Keratinocyte (primary cell): ENCODE results near the gene EPHB4. TPM values are rescaled to one million over a fixed set of nuclear protein-coding genes. Genes with fewer than 3 reads are reported as not detected.

ENCODE experiments used
- DNase-seq: peaks from one replicate; pipeline ENCODE4 v3.0.0-alpha.2; 2011; ENCODE audit warnings: low read depth, missing footprints, low spot score
- FAIRE-seq: peaks from 2 replicates; lab custom pipeline; 2011; peaks lifted over from hg19 to GRCh38; lab: Jason Lieb, UNC
- H2AFZ ChIP-seq: 2 replicates; pipeline ENCODE4 v1.6.0; 2012; ENCODE audit warnings: low read length, control low read depth, inconsistent platforms; ENCODE audit not compliant: control insufficient read depth
- H3K27ac ChIP-seq: 2 replicates; pipeline ENCODE4 v1.5.1; 2011; ENCODE audit warnings: low read length; ENCODE audit not compliant: control insufficient read depth, insufficient read depth
- H3K27me3 ChIP-seq: 3 replicates; pipeline ENCODE4 v1.6.0; 2011; ENCODE audit warnings: low read length; ENCODE audit not compliant: control insufficient read depth, insufficient read depth; ENCODE audit errors: extremely low read depth
- H3K36me3 ChIP-seq, 2 experiments: 2 replicates in 1 of 2; 3 replicates in 1 of 2; pipeline ENCODE4 v1.5.1; 2011; ENCODE audit warnings: low read length in 2 of 2, mild to moderate bottlenecking in 1 of 2; ENCODE audit not compliant: control insufficient read depth in 2 of 2, insufficient read depth in 2 of 2; ENCODE audit errors: extremely low read depth in 1 of 2
- H3K4me1 ChIP-seq: 3 replicates; pipeline ENCODE4 v1.5.1; 2011; ENCODE audit warnings: low read length; ENCODE audit not compliant: control insufficient read depth, insufficient read depth; ENCODE audit errors: extremely low read depth
- H3K4me2 ChIP-seq: 3 replicates; pipeline ENCODE4 v1.6.0; 2011; ENCODE audit warnings: low read depth, low read length; ENCODE audit not compliant: control insufficient read depth, insufficient read depth; ENCODE audit errors: extremely low read depth
- H3K4me3 ChIP-seq, 3 experiments: fragments of 200-600 bp in 1 of 3; sonication (generic) in 1 of 3; 2 replicates in 2 of 3; 3 replicates in 1 of 3; pipeline ENCODE4 v1.5.1; 2011 to 2016; ENCODE audit warnings: low read length in 3 of 3, mild to moderate bottlenecking in 3 of 3, control low read depth in 2 of 3, inconsistent platforms in 1 of 3, low read depth in 1 of 3, mixed read lengths in 1 of 3, mixed run types in 1 of 3, moderate library complexity in 1 of 3; ENCODE audit not compliant: control insufficient read depth in 2 of 3, insufficient read depth in 2 of 3; ENCODE audit errors: extremely low read depth in 1 of 3
- H3K79me2 ChIP-seq: 2 replicates; pipeline ENCODE4 v1.6.0; 2012; ENCODE audit warnings: low read length; ENCODE audit not compliant: control insufficient read depth, insufficient read depth
- H3K9ac ChIP-seq: 3 replicates; pipeline ENCODE4 v1.6.0; 2011; ENCODE audit warnings: low read length; ENCODE audit not compliant: control insufficient read depth, insufficient read depth; ENCODE audit errors: extremely low read depth
- H3K9me1 ChIP-seq: 3 replicates; pipeline ENCODE4 v1.6.0; 2011; ENCODE audit warnings: low read length; ENCODE audit not compliant: control insufficient read depth, insufficient read depth; ENCODE audit errors: extremely low read depth
- H3K9me3 ChIP-seq: 2 replicates; pipeline ENCODE4 v1.5.1; 2012; ENCODE audit warnings: low read depth, low read length; ENCODE audit not compliant: control insufficient read depth
- H4K20me1 ChIP-seq: 3 replicates; pipeline ENCODE4 v1.6.0; 2011; ENCODE audit warnings: low read length; ENCODE audit not compliant: control insufficient read depth, insufficient read depth; ENCODE audit errors: extremely low read depth
- CTCF ChIP-seq, 3 experiments: IDR thresholded peaks in 1 of 3; conservative IDR thresholded peaks in 1 of 3; optimal IDR thresholded peaks in 1 of 3; 2 replicates in 2 of 3; 3 replicates in 1 of 3; pipeline versions ENCODE3 to v1.5.1; 2011; ENCODE audit warnings: low read length in 3 of 3, mild to moderate bottlenecking in 3 of 3, moderate library complexity in 2 of 3, control low read depth in 1 of 3, inconsistent platforms in 1 of 3; ENCODE audit not compliant: insufficient read depth in 2 of 3; ENCODE audit errors: extremely low read depth in 1 of 3
- EZH2 ChIP-seq: IDR thresholded peaks from one replicate; pipeline ENCODE4 v1.6.1; 2012; ENCODE audit warnings: inconsistent platforms, mild to moderate bottlenecking, low read length, moderate library complexity
- dilution Hi-C: fragments of 300-500 bp; cut with MboI; formaldehyde crosslinking; loops from one replicate; pipeline ENCODE4 v1.7.0; 2020; ENCODE audit warnings: low sequenced_read_pairs; ENCODE audit not compliant: extremely low pct_ligation_motif_present
- polyA plus RNA-seq, 5 experiments: library from polyadenylated mRNA; depleted of rRNA in 3 of 5; stranded (reverse) in 3 of 5; stranded (forward) in 1 of 5; unstranded in 1 of 5; fragments of >200 nt; gene quantifications; 1 replicate in 1 of 5; 2 replicates in 3 of 5; 3 replicates in 1 of 5; pipeline versions ENCODE4 v1.2.1 to v1.2.3, GENCODE V29; 2011 to 2012; ENCODE audit warnings: missing spikeins in 2 of 5, low read depth in 1 of 5, low replicate concordance in 1 of 5

EPHB4 gene
- polyA plus RNA-seq, 1 donor (not counting 4 experiments of a cell fraction or from before 2014, with no cell fraction given): 61.4 TPM

- H3K9ac ChIP-seq: no peak overlapping the region
- DNase-seq (no peak), FAIRE-seq (no peak)
- TF ChIP-seq CTCF (optimal IDR thresholded peaks at IDR 0.05 in 1 of 3, IDR thresholded peaks at IDR 0.05 in 1 of 3, conservative IDR thresholded peaks at IDR 0.05 in 1 of 3; ENCODE audit: extremely low read depth in 1 of 3, insufficient read depth in 2 of 3, low read length in 3 of 3) (no peak), EZH2 (no peak)
- H3K27me3 ChIP-seq: no peaks in the 10 kb centered on the region
- no peak overlapping the region for H3K4me2 ChIP-seq
- H3K9me3 ChIP-seq: no peaks in the 10 kb centered on the region
- H3K27ac ChIP-seq: no peak overlapping the region
- no peaks in the 10 kb centered on the region for H3K4me1 ChIP-seq
- dilution Hi-C loops: no loop called here
- no peaks in the 10 kb centered on the region for H3K9me1 ChIP-seq
- peaks cover 2% of the 10 kb centered on the region for H3K79me2 ChIP-seq
- H3K36me3 ChIP-seq: peaks cover 41 to 50% of the 10 kb centered on the region in 2 experiments
- no peaks in the 10 kb centered on the region for H4K20me1 ChIP-seq
- no peak overlapping the region for H3K4me3 ChIP-seq
- H2AFZ ChIP-seq: no peak overlapping the region
Observed at GRCh38 chr7:100812729-100813128, 14.6 kb downstream of the EPHB4 start.

GRCh38 chr7:100811480-100811879, 15.8 kb downstream of the EPHB4 start:
- Histone ChIP-seq H3K9me1 (no peaks in the 10 kb centered on the region), H3K79me2 (peaks cover 2% of the 10 kb centered on the region), H4K20me1 (no peaks in the 10 kb centered on the region), H3K4me2 (no peak overlapping the region), H3K27ac (no peak overlapping the region), H3K36me3 (peaks cover 46 to 54% of the 10 kb centered on the region in 2 experiments), H3K4me1 (no peaks in the 10 kb centered on the region), H3K9me3 (no peaks in the 10 kb centered on the region), H3K4me3 (no peak overlapping the region), H2AFZ (no peak overlapping the region), H3K27me3 (no peaks in the 10 kb centered on the region), H3K9ac (no peak overlapping the region)
- dilution Hi-C loops: no loop called here
- no peak for TF ChIP-seq CTCF (optimal IDR thresholded peaks at IDR 0.05 in 1 of 3, IDR thresholded peaks at IDR 0.05 in 1 of 3, conservative IDR thresholded peaks at IDR 0.05 in 1 of 3; ENCODE audit: extremely low read depth in 1 of 3, insufficient read depth in 2 of 3, low read length in 3 of 3)
- TF ChIP-seq EZH2: no peak
- FAIRE-seq (no peak), DNase-seq (no peak)
